Liver (tissue), 9 donors: ENCODE results near the gene ORC6. TPM values are rescaled to one million over a fixed set of nuclear protein-coding genes. Genes with fewer than 3 reads are reported as not detected.

ENCODE experiments used
- DNase-seq: peaks from one replicate; pipeline ENCODE4 v3.0.0-alpha.2; 2017; ENCODE audit warnings: low spot score
- H3K27ac ChIP-seq, 2 donors: one replicate each; pipeline ENCODE4 v1.7.0; 2013; ENCODE audit warnings: inconsistent platforms in 2 of 2, low read length in 2 of 2, control low read depth in 1 of 2, low read depth in 1 of 2, mild to moderate bottlenecking in 1 of 2
- H3K27me3 ChIP-seq, 4 donors: one replicate each; pipeline versions ENCODE4 v1.6.1 to v1.7.0; 2013; ENCODE audit warnings: low read length in 3 of 4, inconsistent platforms in 1 of 4, mild to moderate bottlenecking in 1 of 4, moderate library complexity in 1 of 4; ENCODE audit not compliant: control insufficient read depth in 4 of 4, insufficient read depth in 4 of 4
- H3K36me3 ChIP-seq, 4 donors: one replicate each; pipeline versions ENCODE4 v1.6.1 to v1.7.0; 2013; ENCODE audit warnings: low read length in 3 of 4, mild to moderate bottlenecking in 3 of 4, low read depth in 1 of 4, moderate library complexity in 1 of 4; ENCODE audit not compliant: control insufficient read depth in 4 of 4, insufficient read depth in 3 of 4
- H3K4me1 ChIP-seq, 4 donors: one replicate each; pipeline versions ENCODE4 v1.6.1 to v1.7.0; 2013; ENCODE audit warnings: low read length in 3 of 4, mild to moderate bottlenecking in 3 of 4, moderate library complexity in 1 of 4; ENCODE audit not compliant: control insufficient read depth in 4 of 4, insufficient read depth in 4 of 4
- H3K4me3 ChIP-seq, 3 donors: one replicate each; pipeline versions ENCODE4 v1.6.1 to v1.7.0; 2013; ENCODE audit warnings: low read length in 3 of 3, control low read depth in 1 of 3, low read depth in 1 of 3, mild to moderate bottlenecking in 1 of 3
- H3K9ac ChIP-seq, 2 donors: one replicate each; pipeline ENCODE4 v1.7.0; 2013; ENCODE audit warnings: low read length in 2 of 2, mild to moderate bottlenecking in 2 of 2, moderate library complexity in 2 of 2, control low read depth in 1 of 2, low read depth in 1 of 2
- H3K9me3 ChIP-seq, 4 donors: one replicate each; pipeline versions ENCODE4 v1.6.1 to v1.7.0; 2013; ENCODE audit warnings: low read length in 3 of 4; ENCODE audit not compliant: control insufficient read depth in 4 of 4
- EGR1 ChIP-seq, 2 donors: IDR thresholded peaks; 2 replicates each; pipeline ENCODE4 v1.6.1; 2016 to 2018; ENCODE audit warnings: antibody characterized with exemption in 2 of 2, low read depth in 2 of 2
- FOXA1 ChIP-seq: IDR thresholded peaks from 2 replicates; pipeline ENCODE4 v1.6.1; 2016; ENCODE audit warnings: antibody characterized with exemption
- FOXA2 ChIP-seq: IDR thresholded peaks from 2 replicates; pipeline ENCODE4 v1.6.1; 2016; ENCODE audit warnings: antibody characterized with exemption
- GABPA ChIP-seq, 2 donors: IDR thresholded peaks in 1 of 2; conservative IDR thresholded peaks in 1 of 2; 2 replicates each; pipeline ENCODE4 v1.6.1; 2016; ENCODE audit warnings: antibody characterized with exemption in 2 of 2, mild to moderate bottlenecking in 1 of 2, moderate library complexity in 1 of 2
- HNF4A ChIP-seq, 2 donors: conservative IDR thresholded peaks; 2 replicates each; pipeline ENCODE4 v1.6.1; 2016; ENCODE audit warnings: antibody characterized with exemption in 2 of 2, mild to moderate bottlenecking in 2 of 2
- HNF4G ChIP-seq: IDR thresholded peaks from 2 replicates; pipeline ENCODE4 v1.6.1; 2016; ENCODE audit warnings: antibody characterized with exemption
- JUND ChIP-seq, 2 donors: IDR thresholded peaks; 2 replicates each; pipeline ENCODE4 v1.6.1; 2016; ENCODE audit warnings: antibody characterized with exemption in 2 of 2
- NR2F2 ChIP-seq: IDR thresholded peaks from 2 replicates; pipeline ENCODE4 v1.6.1; 2016; ENCODE audit warnings: antibody characterized with exemption
- RAD21 ChIP-seq, 2 donors: IDR thresholded peaks; 2 replicates each; pipeline ENCODE4 v1.6.1; 2016; ENCODE audit warnings: antibody characterized with exemption in 2 of 2, mild to moderate bottlenecking in 2 of 2
- RXRA ChIP-seq, 2 donors: IDR thresholded peaks; 2 replicates each; pipeline ENCODE4 v1.6.1; 2017 to 2018; ENCODE audit warnings: antibody characterized with exemption in 2 of 2, mild to moderate bottlenecking in 1 of 2
- SP1 ChIP-seq: IDR thresholded peaks from 2 replicates; pipeline ENCODE4 v1.6.1; 2018; ENCODE audit warnings: antibody characterized with exemption, mild to moderate bottlenecking
- TAF1 ChIP-seq: conservative IDR thresholded peaks from 2 replicates; pipeline ENCODE4 v1.6.1; 2016; ENCODE audit warnings: antibody characterized with exemption, mild to moderate bottlenecking
- YY1 ChIP-seq: IDR thresholded peaks from 2 replicates; pipeline ENCODE4 v1.6.1; 2016; ENCODE audit warnings: antibody characterized with exemption, mild to moderate bottlenecking
- WGBS: extraction: QIAGEN DNeasy Blood & Tissue Kit; methylation state at CpG from one replicate; pipeline ENCODE4 v1.1.7; 2013; 5-methylcytosine and 5-hydroxymethylcytosine counted together
- polyA plus RNA-seq, 2 donors: library from polyadenylated mRNA; stranded (reverse) in 1 of 2; unstranded in 1 of 2; fragments of 200-250 nt in 1 of 2; fragments of >200 nt in 1 of 2; fragmentation: Nextera tagmentation in 1 of 2; extraction: Ambion mirVana in 1 of 2; gene quantifications; one replicate each; pipeline versions ENCODE4 v1.2.1 to v1.2.3, GENCODE V29; 2013 to 2015
- total RNA-seq, 2 donors: library from RNA; depleted of rRNA; stranded (reverse); fragments of >200 nt; gene quantifications; one replicate each; pipeline ENCODE4 v1.2.3, GENCODE V29; 2014
- TF ChIP-seq, protein P1 (sequence below): IDR thresholded peaks from 2 replicates; pipeline ENCODE4 v1.6.1; 2016; ENCODE audit warnings: antibody characterized with exemption, mild to moderate bottlenecking
- TF ChIP-seq, protein P2 (sequence below): fragments of 150-350 bp; IDR thresholded peaks from 2 replicates; pipeline ENCODE4 v1.5.1; 2017; ENCODE audit warnings: improper control_type of control experiment, low read depth, low read length; ENCODE audit not compliant: missing input control
- TF ChIP-seq, protein P3 (sequence below): IDR thresholded peaks from 2 replicates; pipeline ENCODE4 v1.6.1; 2016; ENCODE audit warnings: antibody characterized with exemption
- TF ChIP-seq, protein P4 (sequence below): IDR thresholded peaks from 2 replicates; pipeline ENCODE4 v1.6.1; 2016; ENCODE audit warnings: antibody characterized with exemption
- TF ChIP-seq, protein P5 (sequence below): IDR thresholded peaks from 2 replicates; pipeline ENCODE4 v1.6.1; 2016; ENCODE audit warnings: antibody characterized with exemption
- donor health status: healthy.
- donor health status: healthy.
- donor health status: healthy.
- donor health status: healthy.
- donor health status: healthy.

ORC6 gene
- total and polyA plus RNA-seq, 4 donors, result 0.56 to 16.8 (median 0.98) TPM

DNA sequence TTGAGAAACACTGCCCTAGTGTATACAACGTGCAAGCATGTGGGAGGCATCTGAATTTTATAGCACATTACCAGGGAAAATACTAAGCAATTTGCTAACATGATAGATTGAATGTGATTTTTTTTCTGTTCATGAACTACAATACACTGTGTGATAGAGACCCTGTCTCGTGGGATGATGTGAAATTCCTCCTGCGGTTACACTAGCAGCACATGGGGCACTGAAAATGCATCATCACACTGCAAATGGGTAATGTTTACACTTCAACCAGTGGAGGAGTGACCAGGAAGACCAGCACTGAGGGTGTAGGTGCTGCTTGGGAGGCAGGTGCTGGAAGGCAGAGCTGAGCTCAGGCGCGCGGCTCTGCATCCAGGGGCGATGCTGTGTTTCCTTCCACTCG lies 28.8 kb downstream of the ORC6 start:
- 91% methylated on average over 8 of the region's 8 CpGs for WGBS
- DNase-seq, result no peak
- Histone ChIP-seq H3K4me3 (no peak overlapping the region), H3K27me3 (no peaks in the 10 kb centered on the region), H3K9ac (no peak overlapping the region), H3K27ac (no peak overlapping the region), H3K4me1 (no peaks in the 10 kb centered on the region), H3K36me3 (no peaks in the 10 kb centered on the region), H3K9me3 (peaks cover 0 to 3% (median 0%) of the 10 kb centered on the region in 4 donors)
- TF ChIP-seq GABPA (IDR thresholded peaks at IDR 0.05 in 1 of 2, conservative IDR thresholded peaks at IDR 0.05 in 1 of 2), result no peak
- no peak for TF ChIP-seq RAD21 (IDR thresholded peaks at IDR 0.05)
- TF ChIP-seq, protein P1, sequence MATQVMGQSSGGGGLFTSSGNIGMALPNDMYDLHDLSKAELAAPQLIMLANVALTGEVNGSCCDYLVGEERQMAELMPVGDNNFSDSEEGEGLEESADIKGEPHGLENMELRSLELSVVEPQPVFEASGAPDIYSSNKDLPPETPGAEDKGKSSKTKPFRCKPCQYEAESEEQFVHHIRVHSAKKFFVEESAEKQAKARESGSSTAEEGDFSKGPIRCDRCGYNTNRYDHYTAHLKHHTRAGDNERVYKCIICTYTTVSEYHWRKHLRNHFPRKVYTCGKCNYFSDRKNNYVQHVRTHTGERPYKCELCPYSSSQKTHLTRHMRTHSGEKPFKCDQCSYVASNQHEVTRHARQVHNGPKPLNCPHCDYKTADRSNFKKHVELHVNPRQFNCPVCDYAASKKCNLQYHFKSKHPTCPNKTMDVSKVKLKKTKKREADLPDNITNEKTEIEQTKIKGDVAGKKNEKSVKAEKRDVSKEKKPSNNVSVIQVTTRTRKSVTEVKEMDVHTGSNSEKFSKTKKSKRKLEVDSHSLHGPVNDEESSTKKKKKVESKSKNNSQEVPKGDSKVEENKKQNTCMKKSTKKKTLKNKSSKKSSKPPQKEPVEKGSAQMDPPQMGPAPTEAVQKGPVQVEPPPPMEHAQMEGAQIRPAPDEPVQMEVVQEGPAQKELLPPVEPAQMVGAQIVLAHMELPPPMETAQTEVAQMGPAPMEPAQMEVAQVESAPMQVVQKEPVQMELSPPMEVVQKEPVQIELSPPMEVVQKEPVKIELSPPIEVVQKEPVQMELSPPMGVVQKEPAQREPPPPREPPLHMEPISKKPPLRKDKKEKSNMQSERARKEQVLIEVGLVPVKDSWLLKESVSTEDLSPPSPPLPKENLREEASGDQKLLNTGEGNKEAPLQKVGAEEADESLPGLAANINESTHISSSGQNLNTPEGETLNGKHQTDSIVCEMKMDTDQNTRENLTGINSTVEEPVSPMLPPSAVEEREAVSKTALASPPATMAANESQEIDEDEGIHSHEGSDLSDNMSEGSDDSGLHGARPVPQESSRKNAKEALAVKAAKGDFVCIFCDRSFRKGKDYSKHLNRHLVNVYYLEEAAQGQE, result no peak
- TF ChIP-seq, protein P2, sequence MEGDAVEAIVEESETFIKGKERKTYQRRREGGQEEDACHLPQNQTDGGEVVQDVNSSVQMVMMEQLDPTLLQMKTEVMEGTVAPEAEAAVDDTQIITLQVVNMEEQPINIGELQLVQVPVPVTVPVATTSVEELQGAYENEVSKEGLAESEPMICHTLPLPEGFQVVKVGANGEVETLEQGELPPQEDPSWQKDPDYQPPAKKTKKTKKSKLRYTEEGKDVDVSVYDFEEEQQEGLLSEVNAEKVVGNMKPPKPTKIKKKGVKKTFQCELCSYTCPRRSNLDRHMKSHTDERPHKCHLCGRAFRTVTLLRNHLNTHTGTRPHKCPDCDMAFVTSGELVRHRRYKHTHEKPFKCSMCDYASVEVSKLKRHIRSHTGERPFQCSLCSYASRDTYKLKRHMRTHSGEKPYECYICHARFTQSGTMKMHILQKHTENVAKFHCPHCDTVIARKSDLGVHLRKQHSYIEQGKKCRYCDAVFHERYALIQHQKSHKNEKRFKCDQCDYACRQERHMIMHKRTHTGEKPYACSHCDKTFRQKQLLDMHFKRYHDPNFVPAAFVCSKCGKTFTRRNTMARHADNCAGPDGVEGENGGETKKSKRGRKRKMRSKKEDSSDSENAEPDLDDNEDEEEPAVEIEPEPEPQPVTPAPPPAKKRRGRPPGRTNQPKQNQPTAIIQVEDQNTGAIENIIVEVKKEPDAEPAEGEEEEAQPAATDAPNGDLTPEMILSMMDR, result no peak
- no peak for TF ChIP-seq NR2F2
- TF ChIP-seq, protein P3, sequence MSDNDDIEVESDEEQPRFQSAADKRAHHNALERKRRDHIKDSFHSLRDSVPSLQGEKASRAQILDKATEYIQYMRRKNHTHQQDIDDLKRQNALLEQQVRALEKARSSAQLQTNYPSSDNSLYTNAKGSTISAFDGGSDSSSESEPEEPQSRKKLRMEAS, result no peak
- no peak for TF ChIP-seq FOXA1
- TF ChIP-seq JUND (IDR thresholded peaks at IDR 0.05), result no peak
- TF ChIP-seq TAF1, result no peak
- TF ChIP-seq HNF4A (conservative IDR thresholded peaks at IDR 0.05), result no peak
- TF ChIP-seq FOXA2, result no peak
- TF ChIP-seq, protein P4, sequence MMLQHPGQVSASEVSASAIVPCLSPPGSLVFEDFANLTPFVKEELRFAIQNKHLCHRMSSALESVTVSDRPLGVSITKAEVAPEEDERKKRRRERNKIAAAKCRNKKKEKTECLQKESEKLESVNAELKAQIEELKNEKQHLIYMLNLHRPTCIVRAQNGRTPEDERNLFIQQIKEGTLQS, result no peak
- no peak for TF ChIP-seq HNF4G
- TF ChIP-seq, protein P5, sequence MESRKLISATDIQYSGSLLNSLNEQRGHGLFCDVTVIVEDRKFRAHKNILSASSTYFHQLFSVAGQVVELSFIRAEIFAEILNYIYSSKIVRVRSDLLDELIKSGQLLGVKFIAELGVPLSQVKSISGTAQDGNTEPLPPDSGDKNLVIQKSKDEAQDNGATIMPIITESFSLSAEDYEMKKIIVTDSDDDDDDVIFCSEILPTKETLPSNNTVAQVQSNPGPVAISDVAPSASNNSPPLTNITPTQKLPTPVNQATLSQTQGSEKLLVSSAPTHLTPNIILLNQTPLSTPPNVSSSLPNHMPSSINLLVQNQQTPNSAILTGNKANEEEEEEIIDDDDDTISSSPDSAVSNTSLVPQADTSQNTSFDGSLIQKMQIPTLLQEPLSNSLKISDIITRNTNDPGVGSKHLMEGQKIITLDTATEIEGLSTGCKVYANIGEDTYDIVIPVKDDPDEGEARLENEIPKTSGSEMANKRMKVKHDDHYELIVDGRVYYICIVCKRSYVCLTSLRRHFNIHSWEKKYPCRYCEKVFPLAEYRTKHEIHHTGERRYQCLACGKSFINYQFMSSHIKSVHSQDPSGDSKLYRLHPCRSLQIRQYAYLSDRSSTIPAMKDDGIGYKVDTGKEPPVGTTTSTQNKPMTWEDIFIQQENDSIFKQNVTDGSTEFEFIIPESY, result no peak
- no peak for TF ChIP-seq RXRA (IDR thresholded peaks at IDR 0.05)
- TF ChIP-seq YY1, result no peak
- TF ChIP-seq SP1, result no peak
- TF ChIP-seq EGR1 (IDR thresholded peaks at IDR 0.05; ENCODE audit: low read depth in 2 of 2), result no peak
